GM12878 (cell line): ENCODE measurements around the gene NRXN3. TPM values are rescaled to one million over a fixed set of nuclear protein-coding genes. Genes with fewer than 3 reads are reported as not detected.

Source experiments
- ATAC-seq: fragments of 200-7000 bp; cut with Tn5 transposase; 3 replicates; pipeline ENCODE4 v1.9.1; 2020; ENCODE audit warnings: mild to moderate bottlenecking, moderate library complexity
- BruUV-seq: library from RNA; stranded (reverse); fragments of 400-500 nt; replicated peaks from 2 replicates; lab custom pipeline; 2021; lab: Mats Ljungman, UMichigan
- CTCF ChIA-PET: fragments of 300-600 bp; sonication (Branson Sonifier 250); formaldehyde crosslinking; extraction: SDS; loops from one replicate; lab custom pipeline; 2021; ENCODE audit warnings: inconsistent platforms; lab: Yijun Ruan, JAX
- POLR2A ChIA-PET: fragments of 350-600 bp; formaldehyde crosslinking; extraction: SDS; loops from one replicate; lab custom pipeline; 2021; ENCODE audit warnings: inconsistent platforms; lab: Charles Lee
- RAD21 ChIA-PET: fragments of 300-600 bp; sonication (Branson Sonifier 250); formaldehyde crosslinking; loops from one replicate; lab custom pipeline; 2023; ENCODE audit warnings: antibody characterized with exemption; ENCODE audit not compliant: unreplicated experiment; lab: Charles Lee
- SMC1A ChIA-PET: fragments of 300-600 bp; sonication (Branson Sonifier 250); formaldehyde crosslinking; loops from one replicate; lab custom pipeline; 2023; ENCODE audit not compliant: unreplicated experiment, uncharacterized antibody; lab: Charles Lee
- DNase-seq: peaks from one replicate; pipeline ENCODE4 v3.0.0-alpha.2; 2011; ENCODE audit warnings: low read depth, low spot score
- FAIRE-seq: peaks from 3 replicates; lab custom pipeline; 2011; peaks lifted over from hg19 to GRCh38; lab: Jason Lieb, UNC
- H2AFZ ChIP-seq: 2 replicates; pipeline ENCODE4 v1.6.0; 2011; ENCODE audit warnings: low read depth, low read length, control low read depth; ENCODE audit not compliant: control insufficient read depth
- H3K27ac ChIP-seq: 2 replicates; pipeline ENCODE4 v1.5.1; 2011; ENCODE audit warnings: control low read depth; ENCODE audit not compliant: control insufficient read depth, insufficient read depth
- H3K27me3 ChIP-seq, 2 experiments: replicated peaks in 1 of 2; 2 replicates each; pipeline versions ENCODE4 v1.6.0 to v1.6.1; 2011; ENCODE audit warnings: low read length in 1 of 2; ENCODE audit not compliant: control insufficient read depth in 2 of 2, insufficient read depth in 2 of 2
- H3K36me3 ChIP-seq, 2 experiments: 2 replicates each; pipeline ENCODE4 v1.5.1; 2011; ENCODE audit warnings: low read length in 1 of 2; ENCODE audit not compliant: control insufficient read depth in 2 of 2, insufficient read depth in 2 of 2
- H3K4me1 ChIP-seq: 2 replicates; pipeline ENCODE4 v1.6.1; 2011; ENCODE audit warnings: mild to moderate bottlenecking, low read length, moderate library complexity, mixed read lengths; ENCODE audit not compliant: control insufficient read depth, insufficient read depth
- H3K4me2 ChIP-seq: 2 replicates; pipeline ENCODE4 v1.6.0; 2011; ENCODE audit warnings: control low read depth; ENCODE audit not compliant: control insufficient read depth, insufficient read depth
- H3K4me3 ChIP-seq: fragments of 200-600 bp; sonication (generic); 2 replicates; pipeline ENCODE4 v1.5.1; 2016
- H3K79me2 ChIP-seq: 2 replicates; pipeline ENCODE4 v1.6.0; 2011; ENCODE audit warnings: low read length; ENCODE audit not compliant: control insufficient read depth, insufficient read depth
- H3K9ac ChIP-seq: 2 replicates; pipeline ENCODE4 v1.8.0; 2011; ENCODE audit warnings: low read length, control low read depth, mixed read lengths; ENCODE audit not compliant: control insufficient read depth, insufficient read depth
- H3K9me3 ChIP-seq: replicated peaks from 3 replicates; pipeline ENCODE4 v1.5.1; 2011; ENCODE audit warnings: mild to moderate bottlenecking, low read length; ENCODE audit not compliant: control insufficient read depth, insufficient read depth
- H4K20me1 ChIP-seq: 2 replicates; pipeline ENCODE4 v1.6.0; 2011; ENCODE audit not compliant: control insufficient read depth, insufficient read depth
- BCL11A ChIP-seq: IDR thresholded peaks from 2 replicates; pipeline ENCODE4 v1.6.1; 2011; ENCODE audit warnings: low read depth, low read length
- BMI1 ChIP-seq: fragments of 450-650 bp; IDR thresholded peaks from 2 replicates; pipeline ENCODE4 v1.6.1; 2016; ENCODE audit warnings: mild to moderate bottlenecking, moderate library complexity, borderline replicate concordance
- HSF1 ChIP-seq: fragments of 150-350 bp; IDR thresholded peaks from 2 replicates; pipeline ENCODE4 v1.6.1; 2014; ENCODE audit warnings: mild to moderate bottlenecking, low read depth, low read length
- KDM1A ChIP-seq: fragments of 200-600 bp; sonication (generic); IDR thresholded peaks from 2 replicates; pipeline ENCODE4 v1.6.1; 2016; ENCODE audit warnings: borderline replicate concordance
- LARP7 ChIP-seq: fragments of 450-650 bp; IDR thresholded peaks from 2 replicates; pipeline ENCODE4 v1.6.1; 2017; ENCODE audit warnings: mild to moderate bottlenecking
- NRF1 ChIP-seq: conservative IDR thresholded peaks from 2 replicates; pipeline ENCODE4 v1.6.1; 2011; ENCODE audit warnings: mild to moderate bottlenecking, low read depth, low read length, improper control_type of control experiment
- POLR2AphosphoS2 ChIP-seq: IDR thresholded peaks from 2 replicates; pipeline ENCODE4 v1.6.1; 2011; ENCODE audit warnings: low read depth, mild to moderate bottlenecking, low read length, improper control_type of control experiment, moderate library complexity
- RBBP5 ChIP-seq: fragments of 200-600 bp; sonication (generic); conservative IDR thresholded peaks from 2 replicates; pipeline ENCODE4 v1.6.1; 2016
- SIN3A ChIP-seq: IDR thresholded peaks from 2 replicates; pipeline ENCODE4 v1.6.1; 2012; ENCODE audit warnings: low read depth, low read length, improper control_type of control experiment
- SMAD5 ChIP-seq: IDR thresholded peaks from 2 replicates; pipeline ENCODE4 v1.6.1; 2016; ENCODE audit warnings: antibody characterized with exemption, low read depth
- SUZ12 ChIP-seq: fragments of 200-600 bp; sonication (generic); IDR thresholded peaks from one replicate; pipeline ENCODE4 v1.6.1; 2018; ENCODE audit warnings: antibody characterized with exemption, mild to moderate bottlenecking; ENCODE audit not compliant: unreplicated experiment
- TAF1 ChIP-seq: IDR thresholded peaks from 2 replicates; pipeline ENCODE4 v1.6.1; 2011; ENCODE audit warnings: mild to moderate bottlenecking, low read depth, low read length, borderline replicate concordance
- WRNIP1 ChIP-seq: IDR thresholded peaks from 2 replicates; pipeline ENCODE4 v1.6.1; 2011; ENCODE audit warnings: low read depth, low read length, improper control_type of control experiment, borderline replicate concordance
- ZSCAN29 ChIP-seq: fragments of 450-650 bp; IDR thresholded peaks from 2 replicates; pipeline ENCODE4 v1.6.1; 2017; ENCODE audit warnings: mild to moderate bottlenecking, moderate library complexity
- WGBS: methylation state at CpG from one replicate; pipeline ENCODE4 v1.1.6; 2016; ENCODE audit warnings: low lambda C conversion rate; ENCODE audit not compliant: insufficient replicate concordance, insufficient coverage; ENCODE audit errors: missing lambda C conversion rate; 5-methylcytosine and 5-hydroxymethylcytosine counted together
- in situ Hi-C: fragments of 300-500 bp; cut with MboI; formaldehyde crosslinking; loops from 9 replicates; pipeline ENCODE4 v1.14.3; 2018; ENCODE audit warnings: mixed read lengths
- intact Hi-C: fragments of 100-400 bp; cut with micrococcal nuclease; formaldehyde crosslinking; loops from one replicate; pipeline ENCODE4 v1.14.2; 2022; ENCODE audit not compliant: unreplicated experiment
- polyA plus RNA-seq, 11 experiments: library from polyadenylated mRNA; depleted of rRNA in 4 of 11; unstranded in 6 of 11; stranded (reverse) in 5 of 11; fragments of >200 nt; fragmentation: Nextera tagmentation in 4 of 11; fragmentation: Illumina TruSeq in 1 of 11; extraction: Ambion mirVana in 4 of 11; extraction: Trizol in 1 of 11; gene quantifications; 1 replicate in 1 of 11; 2 replicates in 10 of 11; pipeline versions ENCODE4 v1.2.1 to v1.2.3, GENCODE V29; 2011 to 2016; ENCODE audit warnings: inconsistent platforms in 2 of 11, missing spikeins in 2 of 11, low read depth in 1 of 11
- total RNA-seq, 4 experiments: library from RNA; depleted of rRNA in 3 of 4; stranded (reverse); fragments of >200 nt in 3 of 4; fragmentation: Illumina TruSeq in 1 of 4; extraction: Trizol in 1 of 4; gene quantifications; 2 replicates each; pipeline versions ENCODE4 v1.2.1 to v1.2.3, GENCODE V29; 2013 to 2021
- TF ChIP-seq, protein P1 (sequence below): fragments of 450-650 bp; IDR thresholded peaks from 2 replicates; pipeline ENCODE4 v1.6.1; 2016; ENCODE audit warnings: mild to moderate bottlenecking, moderate library complexity, borderline replicate concordance
- TF ChIP-seq, protein P2 (sequence below): fragments of 450-650 bp; IDR thresholded peaks from 2 replicates; pipeline ENCODE4 v1.6.1; 2016; ENCODE audit warnings: mild to moderate bottlenecking

Gene NRXN3
- total and polyA plus RNA-seq, 10 of the 15 experiments (the other 5 are each of a cell fraction or from before 2014, with no cell fraction given): 0.52 to 3.3 (median 1.4) TPM

GRCh38 chr14:79704041-79704807, 1534.1 kb downstream of the NRXN3 start (continued):
- TF ChIP-seq POLR2AphosphoS2 (no peak), KDM1A (no peak)
- TF ChIP-seq, all 136 proteins: peak for 0

GRCh38 chr14:79705126-79705894, 1535.1 kb downstream of the NRXN3 start:
- no peak for ATAC-seq
- DNase-seq: no peak
- H3K4me1 ChIP-seq: no peaks in the 10 kb centered on the region
- ChIA-PET RAD21 (no interaction called here), SMC1A (no interaction called here), CTCF (interaction anchor here (1.1 kb wide), 1 partner anchor 8 kb away, joined by 3 read pairs; no protein-coding TSS in a partner anchor), POLR2A (no interaction called here)
- no peaks in the 10 kb centered on the region for H3K27me3 ChIP-seq
- no peak overlapping the region for H3K27ac ChIP-seq
- no peaks in the 10 kb centered on the region for H3K79me2 ChIP-seq
- no peak overlapping the region for H3K9ac ChIP-seq
- H3K4me2 ChIP-seq: no peak overlapping the region
- intact Hi-C loops: no loop called here
- no peaks in the 10 kb centered on the region for H3K36me3 ChIP-seq
- no TSS peak for BruUV-seq
- H3K9me3 ChIP-seq: no peaks in the 10 kb centered on the region
- no peak overlapping the region for H2AFZ ChIP-seq
- in situ Hi-C loops: no loop called here
- WGBS: 34% methylated on average over 11 of the region's 11 CpGs
- H3K4me3 ChIP-seq: no peak overlapping the region
- H4K20me1 ChIP-seq: no peaks in the 10 kb centered on the region
- no peak for FAIRE-seq
- TF ChIP-seq, protein P1, sequence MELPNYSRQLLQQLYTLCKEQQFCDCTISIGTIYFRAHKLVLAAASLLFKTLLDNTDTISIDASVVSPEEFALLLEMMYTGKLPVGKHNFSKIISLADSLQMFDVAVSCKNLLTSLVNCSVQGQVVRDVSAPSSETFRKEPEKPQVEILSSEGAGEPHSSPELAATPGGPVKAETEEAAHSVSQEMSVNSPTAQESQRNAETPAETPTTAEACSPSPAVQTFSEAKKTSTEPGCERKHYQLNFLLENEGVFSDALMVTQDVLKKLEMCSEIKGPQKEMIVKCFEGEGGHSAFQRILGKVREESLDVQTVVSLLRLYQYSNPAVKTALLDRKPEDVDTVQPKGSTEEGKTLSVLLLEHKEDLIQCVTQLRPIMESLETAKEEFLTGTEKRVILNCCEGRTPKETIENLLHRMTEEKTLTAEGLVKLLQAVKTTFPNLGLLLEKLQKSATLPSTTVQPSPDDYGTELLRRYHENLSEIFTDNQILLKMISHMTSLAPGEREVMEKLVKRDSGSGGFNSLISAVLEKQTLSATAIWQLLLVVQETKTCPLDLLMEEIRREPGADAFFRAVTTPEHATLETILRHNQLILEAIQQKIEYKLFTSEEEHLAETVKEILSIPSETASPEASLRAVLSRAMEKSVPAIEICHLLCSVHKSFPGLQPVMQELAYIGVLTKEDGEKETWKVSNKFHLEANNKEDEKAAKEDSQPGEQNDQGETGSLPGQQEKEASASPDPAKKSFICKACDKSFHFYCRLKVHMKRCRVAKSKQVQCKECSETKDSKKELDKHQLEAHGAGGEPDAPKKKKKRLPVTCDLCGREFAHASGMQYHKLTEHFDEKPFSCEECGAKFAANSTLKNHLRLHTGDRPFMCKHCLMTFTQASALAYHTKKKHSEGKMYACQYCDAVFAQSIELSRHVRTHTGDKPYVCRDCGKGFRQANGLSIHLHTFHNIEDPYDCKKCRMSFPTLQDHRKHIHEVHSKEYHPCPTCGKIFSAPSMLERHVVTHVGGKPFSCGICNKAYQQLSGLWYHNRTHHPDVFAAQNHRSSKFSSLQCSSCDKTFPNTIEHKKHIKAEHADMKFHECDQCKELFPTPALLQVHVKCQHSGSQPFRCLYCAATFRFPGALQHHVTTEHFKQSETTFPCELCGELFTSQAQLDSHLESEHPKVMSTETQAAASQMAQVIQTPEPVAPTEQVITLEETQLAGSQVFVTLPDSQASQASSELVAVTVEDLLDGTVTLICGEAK: no peak
- TF ChIP-seq WRNIP1: no peak
- no peak for TF ChIP-seq SMAD5
- TF ChIP-seq LARP7: no peak
- TF ChIP-seq BMI1: no peak
- no peak for TF ChIP-seq SUZ12
- TF ChIP-seq, protein P2, sequence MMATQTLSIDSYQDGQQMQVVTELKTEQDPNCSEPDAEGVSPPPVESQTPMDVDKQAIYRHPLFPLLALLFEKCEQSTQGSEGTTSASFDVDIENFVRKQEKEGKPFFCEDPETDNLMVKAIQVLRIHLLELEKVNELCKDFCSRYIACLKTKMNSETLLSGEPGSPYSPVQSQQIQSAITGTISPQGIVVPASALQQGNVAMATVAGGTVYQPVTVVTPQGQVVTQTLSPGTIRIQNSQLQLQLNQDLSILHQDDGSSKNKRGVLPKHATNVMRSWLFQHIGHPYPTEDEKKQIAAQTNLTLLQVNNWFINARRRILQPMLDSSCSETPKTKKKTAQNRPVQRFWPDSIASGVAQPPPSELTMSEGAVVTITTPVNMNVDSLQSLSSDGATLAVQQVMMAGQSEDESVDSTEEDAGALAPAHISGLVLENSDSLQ: no peak
- no peak for TF ChIP-seq ZSCAN29
- TF ChIP-seq TAF1: no peak
- TF ChIP-seq RBBP5: no peak
- TF ChIP-seq SIN3A: no peak
- no peak for TF ChIP-seq NRF1
- TF ChIP-seq HSF1: no peak
- no peak for TF ChIP-seq BCL11A
